T-helper 2 cell treated with Interferon-gamma antibody and Interleukin-4, amounts not matched to agents 100 ng/mL and 5 ng/mL, for 36 hours (primary cell): ENCODE measurements around the gene FBXO15. TPM values are rescaled to one million over a fixed set of nuclear protein-coding genes. Genes with fewer than 3 reads are reported as not detected.

ENCODE experiments used
- intact Hi-C: fragments of 100-400 bp; cut with micrococcal nuclease; formaldehyde crosslinking; loops from one replicate; pipeline ENCODE4 v1.15.1; 2023
- total RNA-seq: library from RNA; stranded (reverse); gene quantifications from 2 replicates; pipeline ENCODE4 v1.2.3, GENCODE V29; 2022

FBXO15 gene
- total RNA-seq, 1 donor from 2014 or later, result 0.57 TPM

DNA sequence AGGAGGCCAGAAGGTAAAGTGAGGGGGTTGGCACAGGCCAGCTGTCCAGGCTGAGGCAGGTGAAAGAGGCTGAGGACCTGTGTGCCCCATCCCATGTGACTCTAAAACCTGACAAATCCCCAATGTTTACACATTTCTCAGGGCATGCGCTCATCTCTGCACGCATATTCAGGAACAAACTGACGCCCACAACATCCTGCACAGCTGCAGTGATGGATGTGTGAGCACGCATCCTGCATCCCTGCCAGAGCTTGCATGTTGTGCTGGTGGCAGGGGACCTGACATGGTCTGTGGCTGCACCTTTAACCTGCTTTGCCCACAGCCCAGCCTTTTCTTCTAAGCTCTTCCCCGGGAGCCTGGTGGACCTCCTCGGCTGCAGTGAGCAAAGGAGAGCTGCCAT lies 83.1 kb downstream of the FBXO15 start:
- intact Hi-C loops, result loop anchor here (1.0 to 5.0 kb wide), 4 partner anchors 19 to 533 kb away; partner anchors contain the start of genes FBXO15 and ZNF407

DNA sequence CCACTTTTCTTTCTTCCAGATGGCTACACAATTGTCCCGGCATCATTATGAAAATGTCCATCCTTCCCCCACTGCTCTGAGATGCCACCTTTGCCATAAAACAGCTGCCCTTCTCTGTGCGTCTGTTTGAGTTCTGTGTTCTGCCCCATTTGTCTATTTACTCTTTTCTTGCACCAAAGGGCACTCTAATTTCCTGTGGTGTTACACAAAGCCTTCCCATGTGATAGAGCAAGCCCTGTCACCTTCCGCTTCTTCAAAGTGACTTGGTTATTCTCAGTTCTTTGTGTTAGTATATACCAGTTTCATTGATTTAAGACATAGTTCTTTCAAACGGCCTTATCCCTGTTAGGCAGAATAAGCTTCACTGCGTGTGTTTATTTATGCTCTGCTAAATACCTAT lies 84.1 kb downstream of the FBXO15 start:
- intact Hi-C loops, result loop anchor here (5.0 kb wide), 1 partner anchor 534 kb away; the partner anchor contains the start of gene ZNF407

DNA sequence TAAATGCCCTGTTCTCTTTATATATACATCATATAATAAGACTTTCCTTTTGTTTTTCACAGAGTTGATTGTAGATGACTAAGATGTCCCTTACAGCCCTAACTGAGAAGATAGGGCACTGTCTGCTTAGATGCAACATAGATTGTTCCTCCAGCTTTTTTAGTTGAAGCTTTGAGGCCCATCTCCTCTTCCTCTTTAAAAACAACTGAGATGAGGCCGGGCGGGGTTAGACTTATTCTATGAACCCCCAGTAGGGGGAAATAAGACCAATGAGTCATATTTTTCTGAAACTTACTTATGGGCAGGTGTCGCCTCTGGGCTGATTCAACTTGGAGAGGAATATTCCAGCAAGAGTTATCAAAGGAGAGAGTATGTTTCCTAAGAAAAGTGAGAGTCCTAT lies 84.6 kb downstream of the FBXO15 start:
- intact Hi-C loops, result loop anchor here (5.0 kb wide), 1 partner anchor 534 kb away; the partner anchor contains the start of gene ZNF407

DNA sequence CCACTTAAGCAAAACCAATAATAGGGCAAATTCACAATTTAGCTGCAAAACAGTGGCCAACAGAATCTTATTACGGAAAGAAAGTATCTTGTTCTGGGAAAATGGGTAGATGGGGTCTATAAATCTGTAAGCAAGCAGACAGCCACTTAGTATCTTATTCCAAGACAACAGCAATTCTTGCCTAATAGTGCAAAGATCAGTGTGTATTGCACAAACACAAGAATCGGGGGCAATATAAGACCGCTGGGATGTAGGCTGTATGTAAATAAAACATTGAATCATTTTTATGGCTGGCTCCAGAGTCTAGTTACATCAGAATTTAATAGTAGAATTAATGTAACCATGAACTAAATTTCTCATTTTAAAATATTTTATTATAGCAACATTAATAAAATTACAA lies 85.6 kb downstream of the FBXO15 start:
- intact Hi-C loops, result loop anchor here (5.0 kb wide), 1 partner anchor 535 kb away; the partner anchor contains the start of gene ZNF407

DNA sequence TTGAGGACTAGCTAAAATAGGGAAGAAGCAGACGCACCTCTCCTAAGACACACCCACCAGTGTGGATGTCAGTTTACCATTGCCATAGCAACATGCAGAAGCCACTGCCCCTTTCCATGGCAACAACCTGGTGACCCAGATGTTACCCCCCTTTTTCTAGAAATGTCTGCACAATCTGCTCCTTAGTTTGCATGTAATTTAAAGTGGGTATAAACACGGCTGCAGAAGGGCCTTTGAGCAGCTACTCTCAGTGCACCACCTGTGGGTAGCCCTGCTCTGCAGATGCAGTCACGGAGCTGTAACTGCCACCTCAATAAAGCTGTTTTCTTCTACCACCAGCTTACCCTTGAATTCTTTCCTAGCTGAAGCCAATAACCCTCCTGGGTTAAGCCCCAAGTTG lies 87.1 kb downstream of the FBXO15 start:
- intact Hi-C loops, result loop anchor here (5.0 kb wide), 1 partner anchor 537 kb away; the partner anchor contains the start of gene ZNF407

DNA sequence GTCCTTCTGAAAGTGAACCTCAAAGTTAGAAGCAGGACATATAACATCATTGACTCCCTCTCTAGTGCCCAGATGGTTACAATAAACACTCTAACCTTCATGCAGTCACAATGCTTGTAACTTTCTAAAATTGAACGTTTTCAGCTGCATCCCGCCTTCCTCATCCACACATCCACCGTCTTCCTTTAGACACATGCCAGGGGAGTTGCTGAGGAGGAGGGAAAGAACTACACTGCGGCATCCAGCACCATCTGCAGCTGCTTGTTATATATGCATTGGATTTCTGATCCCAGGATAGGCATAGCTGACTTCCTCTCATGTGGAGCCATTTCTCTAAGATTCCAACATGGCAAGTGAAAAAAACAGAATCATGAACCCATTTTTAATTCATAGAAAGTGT lies 96.8 kb downstream of the FBXO15 start:
- intact Hi-C loops, result no loop called here

DNA sequence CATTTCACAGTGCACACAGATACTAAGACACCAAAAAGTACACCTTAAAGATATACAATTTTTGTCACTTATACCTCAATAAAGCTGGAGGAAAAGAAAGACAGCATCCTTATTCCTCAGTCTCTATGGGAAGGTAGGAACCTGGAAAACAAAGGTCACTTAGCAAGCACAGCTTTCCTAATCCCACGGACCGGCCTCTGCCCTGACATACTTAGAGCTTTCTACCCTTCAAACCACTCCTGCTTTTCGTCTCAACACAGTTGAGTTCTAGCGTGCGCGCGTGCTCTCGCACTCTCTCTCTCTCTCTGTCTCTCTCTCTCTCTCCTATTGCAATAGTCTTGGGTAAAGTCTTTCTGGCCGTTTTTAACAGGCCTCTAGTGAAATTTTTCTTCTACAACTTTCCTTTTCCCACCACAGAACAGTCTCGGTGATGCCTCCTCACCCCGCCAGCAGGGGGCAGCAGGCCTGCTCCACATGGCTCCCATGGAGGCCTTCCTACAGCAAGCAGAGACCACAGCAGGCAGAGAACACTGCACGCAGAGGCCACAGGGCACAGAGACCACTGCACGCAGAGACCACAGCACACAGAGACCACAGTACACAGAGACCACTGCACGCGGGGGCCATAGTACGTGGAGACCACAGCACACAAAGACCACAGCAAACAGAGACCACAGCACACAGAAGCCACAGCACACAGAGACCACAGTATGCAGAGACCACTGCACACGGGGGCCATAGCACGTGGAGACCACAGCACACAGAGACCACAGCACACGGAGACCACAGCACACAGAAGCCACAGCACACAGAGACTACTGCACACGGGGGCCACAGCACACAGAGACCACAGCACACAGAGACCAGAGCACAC lies 106.9 kb downstream of the FBXO15 start:
- intact Hi-C loops, result loop anchor here (1.0 to 2.0 kb wide), 4 partner anchors 24 to 302 kb away; no protein-coding TSS in a partner anchor

DNA sequence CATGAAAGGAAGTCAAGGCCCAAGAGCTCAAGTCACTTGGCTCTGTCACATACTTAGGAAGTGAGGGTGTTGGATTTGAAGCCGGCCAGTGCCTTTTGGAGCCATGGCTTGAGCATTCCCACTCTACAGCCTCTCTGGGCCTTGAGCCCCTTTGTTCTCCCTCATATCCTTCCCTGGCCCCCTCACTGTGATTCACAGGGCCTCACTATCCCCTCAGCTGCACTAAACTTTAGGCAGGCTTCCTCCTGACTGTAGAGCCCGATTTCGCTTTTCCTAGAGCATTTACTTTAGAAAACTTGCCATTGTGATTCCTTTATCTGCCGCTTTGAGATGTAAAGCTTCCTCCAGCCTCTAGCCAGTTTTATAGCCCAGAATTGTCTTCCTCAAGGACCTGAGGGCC lies 107.6 kb downstream of the FBXO15 start:
- intact Hi-C loops, result loop anchor here (1.0 to 2.0 kb wide), 4 partner anchors 25 to 303 kb away; no protein-coding TSS in a partner anchor

DNA sequence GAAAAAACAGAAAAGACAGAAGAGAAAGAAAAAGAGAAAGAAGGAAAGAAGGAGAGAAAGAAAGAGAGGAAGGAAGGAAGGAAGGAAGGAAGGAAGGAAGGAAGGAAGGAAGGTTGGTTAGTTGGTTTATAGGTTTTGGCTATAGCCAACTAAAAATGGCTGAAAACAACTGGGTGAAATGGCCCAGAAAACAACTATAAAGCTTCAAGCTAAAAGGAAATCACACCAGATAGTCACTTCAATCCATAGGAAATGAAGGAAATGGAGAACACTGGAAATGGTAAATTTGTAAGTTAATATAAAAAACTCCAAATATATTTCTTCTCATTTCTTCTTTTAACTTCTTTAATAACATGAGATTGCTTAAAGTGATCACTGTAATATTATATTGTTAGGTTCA lies 118.5 kb downstream of the FBXO15 start:
- intact Hi-C loops, result no loop called here

Other genes with a start within 250 kb of the FBXO15 start
- gene TIMM21, start 689 bp upstream of the FBXO15 start, total RNA-seq, result 34.8 and 35.2 TPM in 2 replicates
- gene CYB5A, start 144.1 kb upstream of the FBXO15 start, total RNA-seq, result 14.6 and 17.4 TPM in 2 replicates
- gene C18orf63, start 168.0 kb upstream of the FBXO15 start, total RNA-seq, result not detected in 2 replicates